Adrenal gland (tissue), 5 donors: ENCODE measurements around the gene NNAT.

Experiments
- CTCF ChIP-seq, 6 experiments: fragments of 450-650 bp in 4 of 6; fragments of 200-600 bp in 2 of 6; sonication (generic) in 1 of 6; IDR thresholded peaks; 1 replicate in 5 of 6; 2 replicates in 1 of 6; pipeline versions ENCODE4 v1.5.1 to v1.8.0; 2016 to 2021; ENCODE audit warnings: antibody characterized with exemption in 6 of 6, mild to moderate bottlenecking in 2 of 6, moderate library complexity in 1 of 6
- POLR2A ChIP-seq, 2 donors: fragments of 450-650 bp; IDR thresholded peaks; one replicate each; pipeline ENCODE4 v1.6.1; 2017; ENCODE audit warnings: antibody characterized with exemption in 2 of 2, mild to moderate bottlenecking in 2 of 2, moderate library complexity in 1 of 2
- donor health status: DM: no; HTN: no; CAD: no.

- TF ChIP-seq CTCF (IDR thresholded peaks at IDR 0.05) (no peak), POLR2A (IDR thresholded peaks at IDR 0.05) (no peak)
These were observed 46.7 kb upstream of the NNAT start for GRCh38 chr20:37474386-37474785.
